Measurements from ENCODE around the gene DOCK4.
"Not testable (repeated sequence)": the region's sequence is repeated elsewhere in the genome, so short reads cannot be mapped to it uniquely, and the experiment has no call there.

Gene DOCK4, protein sequence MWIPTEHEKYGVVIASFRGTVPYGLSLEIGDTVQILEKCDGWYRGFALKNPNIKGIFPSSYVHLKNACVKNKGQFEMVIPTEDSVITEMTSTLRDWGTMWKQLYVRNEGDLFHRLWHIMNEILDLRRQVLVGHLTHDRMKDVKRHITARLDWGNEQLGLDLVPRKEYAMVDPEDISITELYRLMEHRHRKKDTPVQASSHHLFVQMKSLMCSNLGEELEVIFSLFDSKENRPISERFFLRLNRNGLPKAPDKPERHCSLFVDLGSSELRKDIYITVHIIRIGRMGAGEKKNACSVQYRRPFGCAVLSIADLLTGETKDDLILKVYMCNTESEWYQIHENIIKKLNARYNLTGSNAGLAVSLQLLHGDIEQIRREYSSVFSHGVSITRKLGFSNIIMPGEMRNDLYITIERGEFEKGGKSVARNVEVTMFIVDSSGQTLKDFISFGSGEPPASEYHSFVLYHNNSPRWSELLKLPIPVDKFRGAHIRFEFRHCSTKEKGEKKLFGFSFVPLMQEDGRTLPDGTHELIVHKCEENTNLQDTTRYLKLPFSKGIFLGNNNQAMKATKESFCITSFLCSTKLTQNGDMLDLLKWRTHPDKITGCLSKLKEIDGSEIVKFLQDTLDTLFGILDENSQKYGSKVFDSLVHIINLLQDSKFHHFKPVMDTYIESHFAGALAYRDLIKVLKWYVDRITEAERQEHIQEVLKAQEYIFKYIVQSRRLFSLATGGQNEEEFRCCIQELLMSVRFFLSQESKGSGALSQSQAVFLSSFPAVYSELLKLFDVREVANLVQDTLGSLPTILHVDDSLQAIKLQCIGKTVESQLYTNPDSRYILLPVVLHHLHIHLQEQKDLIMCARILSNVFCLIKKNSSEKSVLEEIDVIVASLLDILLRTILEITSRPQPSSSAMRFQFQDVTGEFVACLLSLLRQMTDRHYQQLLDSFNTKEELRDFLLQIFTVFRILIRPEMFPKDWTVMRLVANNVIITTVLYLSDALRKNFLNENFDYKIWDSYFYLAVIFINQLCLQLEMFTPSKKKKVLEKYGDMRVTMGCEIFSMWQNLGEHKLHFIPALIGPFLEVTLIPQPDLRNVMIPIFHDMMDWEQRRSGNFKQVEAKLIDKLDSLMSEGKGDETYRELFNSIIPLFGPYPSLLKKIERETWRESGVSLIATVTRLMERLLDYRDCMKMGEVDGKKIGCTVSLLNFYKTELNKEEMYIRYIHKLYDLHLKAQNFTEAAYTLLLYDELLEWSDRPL (N-terminal part only)

DNA sequence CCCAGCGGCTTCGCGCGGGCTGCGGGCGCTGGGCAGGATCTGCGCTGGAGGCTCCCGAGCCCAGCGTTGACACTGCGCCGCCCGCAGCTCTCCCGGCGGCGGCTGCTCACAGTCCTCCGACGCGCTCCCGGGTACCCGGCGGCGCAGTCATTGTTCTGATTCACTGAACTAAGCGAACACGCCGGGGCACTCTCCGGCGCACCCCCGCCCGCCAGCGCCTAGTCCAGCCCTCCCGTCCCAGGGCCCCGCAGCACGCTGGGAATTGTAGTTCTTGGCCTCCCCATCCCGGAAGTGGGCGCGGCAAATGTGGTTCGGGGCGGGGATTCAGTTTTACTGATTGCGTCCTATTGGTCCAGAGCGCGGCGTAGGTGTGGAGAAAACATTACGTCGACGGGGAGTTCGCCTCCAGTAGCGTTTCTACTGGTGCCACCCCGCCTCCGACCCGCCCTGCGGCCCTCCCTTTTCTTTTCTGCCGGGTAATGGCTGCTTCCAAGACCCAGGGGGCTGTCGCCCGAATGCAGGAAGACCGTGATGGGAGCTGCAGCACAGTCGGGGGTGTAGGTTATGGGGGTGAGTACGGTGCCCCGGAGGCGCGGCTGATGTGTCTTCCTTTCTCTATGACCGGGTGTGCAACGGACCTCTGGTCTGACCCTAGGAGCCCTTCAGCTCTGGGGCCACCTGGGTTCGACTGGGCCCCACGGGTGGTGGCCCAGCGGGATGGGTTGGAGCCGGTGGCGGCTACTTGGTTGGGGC is at the start of gene DOCK4, which contains the start of gene ZNF277:
DOCK4 (minus strand) TSS at position 162 of the 753 bp plus-strand sequence. CDS start 261 bp downstream, outside the sequence.
ZNF277 (plus strand) TSS at position 458 of the 753 bp plus-strand sequence; CDS start at position 480, 22 bp downstream.
- DNase-seq (ENCODE audit: low read depth in 2 of 3, low spot score in 2 of 3) = peak; percentile 98 to 99 (median 99)

DNA sequence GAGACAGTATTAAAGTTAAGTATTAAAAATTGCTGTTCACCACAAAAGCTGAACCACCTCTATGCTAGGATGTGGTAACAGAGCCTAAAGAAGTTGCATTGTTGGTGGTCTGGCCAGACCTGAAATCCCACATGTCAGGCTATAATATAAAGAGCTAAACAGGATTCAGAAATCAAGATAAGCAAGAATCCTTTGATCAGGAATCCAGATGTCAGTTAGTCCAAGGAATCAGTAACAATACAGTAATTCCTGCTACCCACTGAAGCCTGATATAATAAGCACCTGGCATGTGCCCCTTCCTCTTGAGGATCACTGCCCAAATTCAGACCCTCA is 49.2 kb upstream of the DOCK4 start:
- DNase-seq (ENCODE audit: low read depth in 2 of 3, low spot score in 2 of 3) = no peak

DNA sequence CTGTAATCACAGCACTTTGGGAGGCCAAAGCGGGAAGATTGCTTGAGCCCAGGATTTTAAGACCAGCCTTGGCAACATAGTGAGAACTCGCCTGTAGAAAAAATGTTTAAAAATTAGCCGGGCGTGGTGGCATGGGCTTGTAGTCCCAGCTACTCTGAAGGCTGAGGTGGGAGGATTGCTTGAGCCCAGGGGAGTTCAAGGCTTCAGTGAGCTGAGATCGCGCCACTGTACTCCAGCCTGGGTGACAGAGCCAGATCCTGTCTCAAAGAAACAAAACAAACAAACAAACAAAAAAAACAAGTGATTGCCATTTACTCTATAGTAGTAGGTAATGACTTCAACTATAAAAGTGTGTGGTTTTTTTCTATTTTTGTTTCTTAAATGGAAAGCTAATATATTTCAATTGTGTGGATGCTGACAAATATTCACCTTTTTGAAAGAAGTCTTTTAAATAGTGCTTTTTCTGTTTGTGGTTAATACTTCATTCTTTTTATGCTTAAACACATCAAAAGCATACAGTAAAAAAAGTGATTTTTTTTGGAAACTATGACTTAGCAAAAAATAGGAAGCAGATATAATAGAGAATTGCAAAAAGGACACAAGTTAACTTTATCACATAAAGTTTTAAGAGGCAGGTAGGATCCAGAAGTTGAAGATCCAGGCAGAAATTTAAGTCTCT is 48.6 kb upstream of the DOCK4 start:
- DNase-seq (ENCODE audit: low read depth in 2 of 3, low spot score in 2 of 3) = no peak

DNA sequence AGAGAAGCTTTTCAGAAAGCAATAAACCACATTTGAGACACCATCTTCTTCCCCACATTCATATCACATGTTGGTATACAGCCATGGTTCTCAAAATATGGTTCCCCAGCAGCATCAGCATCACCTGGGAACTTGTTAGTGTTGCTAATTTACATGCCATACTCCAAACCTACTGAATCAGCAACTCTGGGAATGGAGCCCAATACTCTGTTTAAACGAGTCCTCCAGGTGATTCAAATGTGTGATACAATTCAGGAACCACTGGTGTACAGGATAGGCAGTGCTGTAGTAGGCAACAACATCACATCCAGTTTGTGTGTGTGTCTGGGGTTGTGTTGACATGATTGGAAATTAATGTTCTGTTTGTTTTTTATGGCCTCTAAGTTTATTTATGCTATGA is 48.0 kb upstream of the DOCK4 start:
- DNase-seq (ENCODE audit: low read depth in 2 of 3, low spot score in 2 of 3) = no peak

DNA sequence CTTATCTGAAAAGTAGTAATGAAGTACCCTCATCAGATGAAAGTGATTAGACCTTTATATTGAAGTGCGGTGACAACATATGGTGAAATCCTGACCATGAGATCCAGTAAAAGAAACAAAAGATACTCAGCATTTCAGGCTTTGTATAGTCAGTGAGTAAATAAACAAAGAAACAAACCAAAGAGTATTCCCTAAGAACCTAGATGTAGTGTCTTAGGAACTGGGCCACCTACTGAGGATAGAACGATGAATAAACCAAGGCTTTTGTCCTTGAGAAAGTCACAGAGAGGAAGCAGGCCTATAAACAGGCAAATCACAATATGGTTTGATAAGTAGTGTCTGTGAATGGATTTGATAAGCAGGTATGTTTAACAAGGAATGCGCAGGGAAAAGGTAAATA is 46.5 kb upstream of the DOCK4 start:
- DNase-seq (ENCODE audit: low read depth in 2 of 3, low spot score in 2 of 3) = no peak

DNA sequence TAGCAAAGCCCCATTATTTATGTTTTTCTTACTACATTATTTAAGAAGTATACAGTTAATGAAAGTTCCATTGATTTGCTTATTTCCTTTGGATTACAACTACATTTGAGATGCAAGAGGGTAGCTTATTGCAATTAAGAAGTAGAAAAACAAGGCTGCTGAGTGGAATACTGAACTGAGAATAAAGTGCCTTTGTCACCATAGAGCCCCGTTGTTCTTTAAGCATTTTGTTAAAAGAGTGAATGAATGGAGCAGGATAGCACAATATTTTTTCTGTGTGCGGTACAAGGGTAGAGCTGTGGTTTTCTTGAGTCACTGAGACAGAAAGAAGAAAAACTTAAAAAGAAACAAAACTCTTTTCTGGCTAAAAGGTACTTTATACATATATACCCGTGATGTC is 45.9 kb upstream of the DOCK4 start:
- no peak for DNase-seq (ENCODE audit: low read depth in 2 of 3, low spot score in 2 of 3)

DNA sequence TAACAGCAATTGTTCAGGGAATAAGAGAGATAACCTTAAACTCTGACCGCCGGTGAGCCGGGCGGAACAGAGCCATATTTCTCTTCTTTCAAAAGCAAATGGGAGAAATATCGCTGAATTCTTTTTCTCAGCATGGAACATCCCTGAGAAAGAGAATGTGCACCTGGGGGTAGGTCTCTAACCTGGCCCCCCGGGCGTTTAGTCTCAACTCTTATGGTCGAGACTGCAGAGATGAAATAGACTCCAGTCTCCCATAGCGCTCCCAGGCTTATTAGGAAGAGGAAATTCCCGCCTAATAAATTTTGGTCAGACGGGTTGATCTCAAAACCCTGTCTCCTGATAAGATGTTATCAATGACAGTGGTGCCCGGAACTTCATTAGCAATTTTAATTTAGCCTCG is 43.8 kb upstream of the DOCK4 start:
- DNase-seq (ENCODE audit: low read depth in 2 of 3, low spot score in 2 of 3) = not testable (repeated sequence)

DNA sequence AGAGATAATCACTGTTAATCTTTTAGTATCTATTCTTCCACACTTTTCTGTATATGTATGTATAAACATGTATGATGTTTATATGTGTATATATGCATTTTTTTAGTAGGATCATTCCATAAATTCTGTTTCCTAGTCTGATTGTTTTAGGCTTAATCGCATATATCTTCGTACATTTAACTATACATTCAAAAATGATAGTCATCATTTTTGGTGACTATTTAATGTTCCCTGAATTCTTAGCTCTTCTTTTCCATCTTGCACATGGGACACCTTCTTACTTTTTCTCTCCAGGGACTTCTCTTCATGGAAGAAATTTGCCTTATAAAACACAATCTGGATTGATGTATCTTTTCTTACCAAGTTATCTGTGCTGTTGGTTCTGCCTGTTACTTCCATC is 42.4 kb upstream of the DOCK4 start:
- no peak for DNase-seq (ENCODE audit: low read depth in 2 of 3, low spot score in 2 of 3)

DNA sequence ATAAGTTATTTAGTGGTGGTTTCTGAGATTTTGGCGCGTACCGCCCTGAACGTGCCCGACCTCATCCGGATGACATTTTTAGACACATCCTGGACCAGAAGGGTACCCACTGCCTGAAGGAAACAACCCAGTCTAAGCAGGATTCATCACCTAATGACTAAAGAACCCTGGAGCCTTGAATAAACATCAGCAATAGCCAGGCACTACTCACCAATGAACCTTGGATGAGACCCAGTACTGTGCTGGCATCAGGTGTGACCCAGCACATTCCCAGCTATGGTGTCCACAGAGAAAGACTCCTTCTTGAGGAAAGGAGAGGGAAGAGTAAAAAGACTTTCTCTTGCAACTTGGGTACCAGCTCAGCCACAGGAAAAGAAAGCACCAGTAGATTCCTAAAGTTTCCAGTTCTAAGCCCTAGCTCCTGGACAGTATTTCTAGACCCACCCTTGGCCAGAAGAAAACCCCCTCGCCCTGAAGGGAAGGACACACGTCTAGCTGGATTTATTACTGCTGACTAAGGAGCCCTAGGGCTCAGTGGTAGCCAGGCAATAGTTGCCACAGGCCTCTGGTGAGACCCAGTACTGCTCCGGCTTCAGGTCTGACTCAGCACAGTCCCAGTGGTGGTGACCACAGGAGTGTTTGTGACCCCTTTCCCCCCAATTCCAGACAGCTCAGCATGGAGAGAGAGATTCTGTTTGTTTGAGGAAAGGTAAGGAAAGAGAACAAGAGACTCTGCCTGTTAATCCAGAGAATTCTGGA is 32.8 kb upstream of the DOCK4 start:
- no peak for DNase-seq (ENCODE audit: low read depth in 2 of 3, low spot score in 2 of 3)

DNA sequence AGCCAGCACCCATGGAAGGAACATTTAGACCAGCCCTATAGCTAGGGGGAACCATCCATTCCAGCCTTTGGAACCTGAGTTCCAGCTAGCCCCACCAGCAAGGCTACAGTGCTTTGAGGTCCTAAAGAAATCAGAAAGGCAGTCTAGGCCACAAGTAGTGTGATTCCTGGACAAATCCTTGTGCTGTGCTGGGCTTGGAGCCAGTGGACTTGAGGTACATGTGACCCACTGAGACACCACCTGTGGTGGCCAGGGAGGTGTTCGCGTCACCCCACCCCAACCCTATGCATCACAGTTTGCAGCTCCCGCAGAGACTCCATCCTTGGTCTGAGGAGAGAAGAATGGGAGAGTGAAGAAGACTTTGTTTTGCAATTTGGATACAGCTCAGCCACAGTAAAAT is 32.1 kb upstream of the DOCK4 start:
- DNase-seq (ENCODE audit: low read depth in 2 of 3, low spot score in 2 of 3) = no peak

DNA sequence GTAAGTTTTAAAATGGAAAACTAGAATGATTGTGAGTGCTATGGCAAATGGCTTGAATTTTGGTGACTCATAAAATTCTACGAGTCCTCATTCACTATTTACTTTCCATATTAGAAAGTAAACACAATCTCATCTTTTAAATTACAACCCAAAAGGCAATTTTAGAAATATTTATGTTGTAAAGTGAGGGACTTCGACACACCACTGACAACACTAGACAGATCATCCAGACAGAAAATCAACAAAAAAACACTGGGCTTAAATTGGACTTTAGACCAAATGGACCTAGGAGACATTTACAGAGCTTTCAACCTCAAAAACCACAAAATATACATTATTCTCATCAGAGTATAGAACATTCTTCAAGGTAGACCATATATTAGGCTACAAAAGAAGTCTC is 30.4 kb upstream of the DOCK4 start:
- DNase-seq (ENCODE audit: low read depth in 2 of 3, low spot score in 2 of 3) = no peak

DNA sequence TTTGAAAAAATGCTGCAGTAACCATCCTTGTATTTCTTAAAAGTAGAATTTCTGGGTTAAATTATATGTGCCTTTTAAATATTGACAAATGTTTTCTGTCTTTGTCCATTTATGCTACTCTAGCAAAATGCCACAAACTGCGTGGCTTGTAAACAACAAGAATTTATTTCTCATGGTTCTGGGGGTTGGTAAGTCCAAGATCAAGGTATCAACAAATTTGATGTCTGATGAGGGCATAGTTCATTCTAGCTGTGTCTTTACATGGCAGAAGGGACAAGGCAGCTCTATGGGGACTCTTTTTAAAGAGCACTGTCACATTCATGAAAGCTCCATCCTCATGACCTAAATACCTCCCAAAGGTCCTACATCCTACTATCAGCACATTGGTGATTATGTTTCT is 27.9 kb upstream of the DOCK4 start:
- DNase-seq (ENCODE audit: low read depth in 2 of 3, low spot score in 2 of 3) = no peak

DNA sequence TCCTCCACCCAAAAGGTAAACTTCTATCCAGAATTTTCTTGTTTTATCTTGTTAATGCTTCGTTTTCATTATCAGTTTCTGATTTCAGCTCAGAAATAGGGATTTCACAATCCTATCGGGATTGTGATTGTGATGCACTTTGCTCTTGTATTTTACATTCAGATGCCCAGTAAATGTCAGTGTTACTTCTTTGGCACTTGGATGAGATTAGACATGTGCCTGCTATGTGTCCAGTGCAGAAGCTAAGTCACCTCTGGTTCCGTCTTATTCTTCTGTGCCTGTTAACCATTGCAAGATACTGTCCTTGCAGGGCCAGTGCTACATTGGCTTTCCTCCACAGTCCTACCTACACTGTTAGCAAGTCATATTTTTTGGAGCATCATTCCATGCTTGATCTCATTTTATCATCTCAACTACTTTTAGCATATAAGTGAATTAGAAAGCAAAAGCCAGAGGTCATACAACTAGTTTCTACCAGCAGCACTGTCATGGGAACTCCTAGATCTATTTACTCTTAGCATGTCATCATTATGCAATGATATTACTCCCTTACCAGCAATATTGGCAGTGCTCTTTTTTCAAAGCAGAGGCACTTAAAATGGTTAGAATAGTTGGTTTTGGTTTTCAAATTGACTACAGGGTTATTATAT is 27.0 kb upstream of the DOCK4 start:
- DNase-seq (ENCODE audit: low read depth in 2 of 3, low spot score in 2 of 3) = no peak

DNA sequence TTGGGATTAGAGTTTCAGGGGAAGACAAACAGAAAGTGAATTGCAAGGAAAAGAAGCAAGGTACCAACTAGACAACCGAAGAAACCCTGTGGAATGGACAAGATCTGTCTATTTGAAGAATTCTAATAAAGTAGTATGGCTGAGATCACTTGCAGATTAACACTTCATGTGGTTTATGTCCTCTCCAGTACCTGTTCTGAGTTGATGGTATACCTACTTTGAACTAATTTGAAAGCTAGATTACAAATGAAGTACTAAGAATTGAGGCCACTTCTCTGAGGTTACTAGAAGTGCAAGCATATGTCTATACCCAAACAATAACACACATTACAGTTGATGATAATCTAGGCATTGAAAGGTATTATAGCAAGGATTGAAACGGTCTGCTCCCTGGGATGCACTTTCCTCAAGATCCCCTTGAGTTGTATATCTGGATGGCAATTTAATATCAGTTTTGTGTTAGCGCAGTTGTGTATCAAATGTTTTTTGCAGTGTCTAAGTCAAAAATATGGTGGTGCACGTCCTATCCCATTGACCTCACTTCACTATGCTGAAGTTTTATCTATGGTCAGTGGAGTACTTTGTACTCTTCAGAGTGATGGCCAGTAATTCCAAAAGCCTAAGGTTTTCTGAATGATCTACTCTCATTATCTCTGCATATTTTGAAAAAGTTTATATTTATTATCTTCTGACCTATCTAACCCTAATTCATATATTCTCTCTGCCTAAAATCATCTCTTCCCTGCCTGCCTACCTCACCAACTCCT is 26.2 kb upstream of the DOCK4 start:
- DNase-seq (ENCODE audit: low read depth in 2 of 3, low spot score in 2 of 3) = no peak

DNA sequence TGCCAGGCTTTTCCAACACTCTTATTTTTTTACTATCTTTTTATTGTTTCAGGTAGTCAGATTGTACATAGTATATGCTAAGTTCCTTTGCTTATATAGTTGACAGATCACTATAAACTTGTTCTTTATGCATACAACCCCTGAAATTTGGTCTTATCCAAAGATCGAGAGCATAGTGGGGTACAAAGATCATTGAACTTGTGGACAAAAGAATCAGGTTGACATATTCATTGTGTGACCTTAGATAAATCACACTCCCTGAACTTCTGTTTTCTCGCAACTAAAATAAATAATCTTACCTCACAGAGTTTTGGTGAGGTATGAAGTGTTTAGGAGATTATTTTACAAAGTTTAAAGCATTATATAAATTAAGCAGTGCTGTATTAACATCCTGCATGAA is 22.4 kb upstream of the DOCK4 start:
- DNase-seq (ENCODE audit: low read depth in 2 of 3, low spot score in 2 of 3) = no peak

DNA sequence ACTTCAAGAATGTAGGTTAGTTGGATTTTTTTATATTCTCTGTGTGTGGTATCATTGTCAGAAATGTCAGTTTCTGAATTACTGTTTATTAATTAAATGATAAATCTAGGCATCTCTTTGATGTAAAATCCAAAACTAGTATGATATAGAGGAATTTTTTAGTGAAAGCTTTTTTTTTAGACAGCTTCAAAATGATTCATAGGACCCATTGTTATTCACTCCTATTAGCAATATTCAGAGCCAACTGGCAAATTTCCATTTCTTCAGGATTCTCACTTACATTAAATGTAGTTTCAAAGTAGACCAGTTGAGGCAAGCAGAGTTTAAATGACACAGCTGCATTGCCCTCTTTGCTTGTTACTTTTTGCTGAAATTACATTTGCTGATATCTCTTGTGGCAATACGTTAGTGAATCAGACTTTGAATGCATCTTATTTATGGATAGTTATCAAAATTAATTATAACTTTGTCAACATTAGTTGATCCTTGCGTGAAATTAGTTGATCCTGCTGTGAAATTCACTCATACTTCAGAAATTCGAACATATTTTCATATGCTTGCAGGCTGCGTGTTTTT is 20.6 kb upstream of the DOCK4 start:
- no peak for DNase-seq (ENCODE audit: low read depth in 2 of 3, low spot score in 2 of 3)

DNA sequence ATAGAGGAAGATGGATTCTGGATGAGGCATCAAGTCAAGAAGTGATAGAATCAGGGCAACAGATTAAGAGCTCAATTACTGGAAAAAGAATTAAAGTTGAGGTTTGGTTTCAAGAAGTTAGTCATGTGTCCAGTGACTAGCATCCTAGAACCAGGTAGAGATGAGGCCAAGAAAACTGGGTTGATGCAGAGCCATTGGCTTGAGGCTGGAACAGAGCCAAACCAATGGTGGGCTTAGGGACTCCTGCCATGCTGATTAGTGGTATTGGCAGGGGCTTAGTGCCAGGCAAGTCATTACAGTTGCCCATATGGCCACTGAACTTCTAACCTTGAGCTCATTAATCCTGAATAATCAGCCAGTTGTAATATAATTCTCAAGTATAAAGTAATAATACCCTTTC is 18.8 kb upstream of the DOCK4 start:
- DNase-seq (ENCODE audit: low read depth in 2 of 3, low spot score in 2 of 3) = no peak

DNA sequence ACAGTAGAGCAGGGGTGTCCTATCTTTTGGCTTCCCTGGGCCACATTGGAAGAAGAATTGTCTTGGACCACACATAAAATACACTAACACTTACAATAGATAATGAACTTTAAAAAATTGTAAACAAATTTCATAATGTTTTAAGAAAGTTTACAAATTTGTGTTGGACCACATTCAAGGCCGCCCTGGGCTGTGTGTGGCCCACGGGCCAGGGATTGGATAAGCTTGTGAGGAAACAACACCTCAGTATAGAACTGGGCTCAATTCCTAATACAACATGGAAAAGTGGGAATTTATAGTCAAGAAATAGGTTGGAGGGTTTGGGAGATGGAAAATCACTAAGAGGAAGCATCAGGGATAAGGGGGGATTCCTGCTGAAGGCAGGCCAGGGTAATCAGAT is 18.0 kb upstream of the DOCK4 start:
- DNase-seq (ENCODE audit: low read depth in 2 of 3, low spot score in 2 of 3) = no peak
